Glomerular visceral epithelial cell (primary cell): ENCODE measurements around the gene DPP10.

Experiments used
- DNase-seq: peaks from one replicate; pipeline ENCODE4 v3.0.0-alpha.2; 2016; ENCODE audit errors: extremely low spot score

DPP10 gene

GRCh38 chr2:114805195-114805594, 362.8 kb downstream of the DPP10 start:
- no peak for DNase-seq

DNA sequence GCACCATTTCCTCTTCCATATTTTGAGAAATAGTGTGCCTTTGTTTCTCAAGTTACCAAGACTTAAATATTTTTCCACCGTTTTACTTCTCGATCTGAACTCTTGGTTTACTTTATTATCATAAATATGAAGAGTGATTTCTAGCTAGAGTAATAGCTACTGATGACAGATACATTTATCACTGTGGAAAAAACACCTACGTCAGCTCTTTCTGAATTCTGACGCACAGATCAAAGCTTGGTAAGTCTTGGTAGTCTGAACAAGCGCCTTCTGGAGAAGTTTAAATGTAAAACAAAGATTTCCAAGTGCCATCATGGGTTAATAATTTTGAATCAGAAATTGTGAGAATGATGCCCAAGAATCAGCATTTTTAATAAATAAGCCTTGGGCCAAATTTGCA, 367.7 kb downstream of the DPP10 start:
- DNase-seq = no peak

DNA sequence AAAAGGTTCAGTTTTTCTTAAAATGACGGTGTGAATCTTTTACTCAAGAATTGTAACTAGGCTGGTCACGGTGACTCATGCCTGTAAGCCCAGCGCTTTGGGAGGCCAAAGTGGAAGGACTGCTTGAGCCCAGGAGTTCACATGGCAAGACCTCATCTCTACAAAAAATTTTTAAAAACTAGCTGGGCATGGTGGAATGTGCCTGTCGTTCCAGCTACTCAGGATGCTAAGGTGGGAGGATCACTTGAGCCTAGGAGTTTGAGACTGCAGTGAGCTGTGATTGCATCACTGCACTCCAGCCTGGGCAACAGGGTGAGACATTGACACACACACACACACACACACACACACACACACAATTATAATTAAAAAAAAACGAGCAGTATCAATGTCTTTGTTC, 369.8 kb downstream of the DPP10 start:
- DNase-seq = no peak

DNA sequence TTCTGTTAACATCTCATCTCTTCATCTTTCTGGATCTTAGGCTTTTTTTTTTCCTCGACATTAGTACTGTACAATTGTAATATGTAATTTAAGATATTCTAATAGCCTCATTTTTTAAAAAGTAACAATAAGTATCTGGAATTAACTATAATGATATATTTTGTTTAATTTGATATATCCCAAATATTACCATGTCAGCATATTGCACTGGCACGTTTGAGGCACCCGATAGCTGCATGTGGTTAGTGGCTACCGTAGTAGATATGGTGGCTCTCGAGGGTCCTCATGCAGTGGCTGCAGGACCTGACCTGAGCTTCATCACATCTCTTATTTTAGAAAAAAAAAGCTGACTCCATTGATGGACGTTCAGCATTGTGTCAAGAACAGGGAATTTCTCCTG, 371.9 kb downstream of the DPP10 start:
- DNase-seq = no peak

GRCh38 chr2:114821055-114821454, 378.6 kb downstream of the DPP10 start:
- no peak for DNase-seq

DNA sequence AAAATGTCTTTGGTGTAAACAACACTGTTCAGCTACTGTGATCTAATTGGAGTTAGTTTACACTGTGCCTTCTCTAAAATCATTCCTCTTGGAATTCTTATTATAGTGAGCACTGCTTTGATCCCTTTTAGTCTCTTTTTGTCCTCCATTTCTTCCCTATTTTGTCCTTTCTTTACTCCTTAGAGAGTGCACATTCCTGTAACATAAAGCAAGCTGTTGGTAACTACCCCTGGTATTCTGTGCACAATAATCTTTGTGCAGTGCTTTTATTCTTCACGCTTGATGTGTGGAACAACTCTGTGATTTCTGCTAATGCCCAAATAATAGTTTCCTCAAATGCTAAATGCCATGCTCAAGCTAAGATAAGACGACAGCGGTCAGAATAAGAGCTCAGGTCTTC, 401.5 kb downstream of the DPP10 start:
- DNase-seq = no peak

DNA sequence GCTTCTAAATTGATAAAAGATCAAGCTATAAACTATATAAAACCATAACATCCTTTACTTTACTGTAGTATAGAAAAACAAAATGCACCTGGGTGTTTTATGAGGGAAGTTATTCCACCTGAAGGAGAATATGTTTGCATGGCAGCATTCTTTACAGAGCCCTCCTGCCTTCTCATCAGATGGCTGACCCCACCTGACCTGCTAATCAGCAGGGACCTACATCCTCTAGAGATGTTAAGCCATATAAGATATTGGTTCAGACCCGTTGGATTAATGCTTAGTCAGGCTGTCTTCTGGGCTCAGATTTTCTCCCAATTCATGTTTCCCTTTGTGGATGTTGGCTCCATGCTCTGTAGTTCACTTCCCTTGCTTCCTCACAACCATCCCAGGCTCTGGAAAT, 414.8 kb downstream of the DPP10 start:
- DNase-seq = no peak

DNA sequence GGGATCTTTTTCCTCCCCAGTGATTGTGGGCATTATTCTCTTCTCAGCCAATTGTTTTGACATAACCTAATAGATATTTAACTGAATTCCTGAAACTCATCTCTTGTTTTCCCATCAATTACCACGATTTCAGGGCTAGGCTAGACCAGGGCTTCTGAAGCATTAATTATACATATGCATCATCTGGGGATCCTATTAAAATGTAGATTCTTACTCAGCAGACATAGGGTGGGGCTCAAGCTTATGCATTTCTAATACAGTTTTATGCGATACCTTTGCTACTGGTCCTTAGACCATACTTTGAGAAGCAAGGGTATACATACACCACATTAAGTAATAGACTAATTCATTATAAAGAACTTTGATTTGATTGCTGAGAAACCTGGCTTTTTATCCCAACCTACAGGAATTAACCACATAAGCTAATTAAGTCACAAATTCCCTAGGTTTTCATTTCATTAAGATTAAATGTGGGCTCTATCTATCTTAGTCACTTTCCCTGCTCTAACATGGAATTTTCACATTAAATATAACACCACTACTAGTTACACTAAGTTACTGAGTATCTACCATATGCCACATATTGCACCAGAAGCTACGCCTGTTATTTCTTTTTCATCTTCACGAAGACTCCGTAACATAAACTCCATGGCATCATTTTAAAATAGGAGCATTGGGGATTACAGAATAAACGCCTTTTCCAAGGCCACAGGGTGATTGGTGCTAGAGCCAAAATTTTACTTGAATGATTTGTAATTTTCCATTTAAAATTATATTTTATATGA, 417.5 kb downstream of the DPP10 start:
- DNase-seq = no peak

DNA sequence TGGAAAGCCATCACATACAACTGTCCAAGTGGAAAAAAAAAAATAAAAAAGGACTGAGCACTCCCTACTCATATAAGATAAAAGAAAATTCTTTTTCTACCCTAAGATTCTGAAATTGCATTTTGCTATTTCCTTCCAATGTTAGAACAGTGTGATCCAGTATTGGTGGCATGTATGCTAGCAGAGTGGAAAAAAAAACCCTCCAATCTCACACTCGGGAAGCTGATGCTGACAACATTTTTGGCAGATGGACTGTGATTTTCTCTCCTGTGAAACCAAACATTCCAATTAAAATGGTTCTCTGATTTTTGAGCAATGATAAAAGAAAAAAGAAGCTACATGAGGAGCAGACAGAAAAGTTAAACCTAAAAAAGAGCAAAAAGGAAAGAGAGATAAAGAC, 419.8 kb downstream of the DPP10 start:
- DNase-seq = no peak

GRCh38 chr2:114864901-114865300, 422.5 kb downstream of the DPP10 start:
- no peak for DNase-seq

DNA sequence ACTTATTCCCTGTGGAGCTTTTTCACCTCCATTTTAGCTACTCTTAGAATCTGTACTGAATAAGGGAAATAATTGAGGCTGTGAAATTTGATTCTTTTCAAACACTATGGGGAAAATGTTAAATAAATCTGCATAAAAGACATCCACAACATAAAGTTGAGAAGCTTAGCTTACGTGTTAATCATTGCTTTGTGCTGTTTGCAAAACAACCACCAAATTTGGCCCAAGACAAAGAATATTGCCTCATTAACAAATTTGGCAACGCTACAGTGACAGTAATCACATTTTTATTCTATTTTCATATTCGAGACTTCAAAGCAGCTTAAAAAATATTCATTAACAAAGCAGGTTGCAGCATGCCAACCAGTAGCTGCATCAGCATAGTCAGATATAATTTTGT, 437.6 kb downstream of the DPP10 start:
- no peak for DNase-seq

GRCh38 chr2:114919985-114920384, 477.5 kb downstream of the DPP10 start:
- no peak for DNase-seq

DNA sequence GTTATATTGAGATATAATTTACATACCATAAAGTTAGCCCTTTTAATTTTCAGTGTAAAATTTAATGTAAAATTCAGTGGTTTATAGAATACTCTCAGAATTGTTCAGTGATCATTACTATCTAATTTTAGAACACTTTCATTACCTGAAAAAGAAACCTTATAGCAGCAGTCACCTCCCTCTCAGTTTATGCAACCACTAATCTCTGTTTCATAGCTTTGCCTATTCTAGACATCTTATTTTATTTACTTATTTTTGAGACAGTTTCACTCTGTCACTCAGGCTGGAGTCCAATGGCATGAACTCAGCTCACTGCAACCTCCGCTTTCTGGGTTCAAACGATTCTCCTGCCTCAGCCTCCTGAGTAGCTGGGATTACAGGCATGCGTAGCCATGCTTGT, 479.6 kb downstream of the DPP10 start:
- DNase-seq = no peak

GRCh38 chr2:114925296-114926255, 483.1 kb downstream of the DPP10 start:
- DNase-seq = no peak

GRCh38 chr2:114926303-114926702, 483.9 kb downstream of the DPP10 start:
- no peak for DNase-seq

DNA sequence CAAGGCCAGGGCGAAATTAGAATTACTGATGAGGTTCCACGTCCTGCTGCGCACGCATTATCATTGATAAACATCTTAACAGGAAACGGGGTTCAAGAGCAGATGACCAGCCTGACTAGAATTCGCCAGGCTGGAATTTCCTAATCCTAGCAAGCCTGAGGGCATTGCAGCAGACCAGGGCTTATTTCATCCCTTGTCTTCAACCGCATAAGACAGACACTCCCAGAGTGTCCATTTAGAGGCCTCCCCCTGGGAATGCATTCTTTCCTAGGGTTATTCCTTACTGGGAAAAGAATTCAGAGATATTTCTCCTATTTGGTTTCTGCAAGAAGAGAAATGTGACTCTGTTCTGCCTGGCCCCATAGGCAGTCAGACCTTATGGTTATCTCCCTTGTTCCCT, 486.8 kb downstream of the DPP10 start:
- no peak for DNase-seq

- DNase-seq = no peak
These were observed 491.3 kb downstream of the DPP10 start for GRCh38 chr2:114933671-114934241.

- no peak for DNase-seq
These were observed 492.6 kb downstream of the DPP10 start for GRCh38 chr2:114935031-114935430.

GRCh38 chr2:114937366-114937930, 495.0 kb downstream of the DPP10 start:
- DNase-seq = no peak

GRCh38 chr2:114940785-114941458, 498.5 kb downstream of the DPP10 start:
- no peak for DNase-seq

GRCh38 chr2:114949228-114949804, 506.9 kb downstream of the DPP10 start:
- DNase-seq = no peak
